ENCODE results near the gene MOB4. TPM values are rescaled to one million over a fixed set of nuclear protein-coding genes. Genes with fewer than 3 reads are reported as not detected.
"Not testable (repeated sequence)": the region's sequence is repeated elsewhere in the genome, so short reads cannot be mapped to it uniquely, and the experiment has no call there.

Gene MOB4
- 33.4 TPM for polyA plus RNA-seq (ENCODE audit: insufficient read length)

DNA sequence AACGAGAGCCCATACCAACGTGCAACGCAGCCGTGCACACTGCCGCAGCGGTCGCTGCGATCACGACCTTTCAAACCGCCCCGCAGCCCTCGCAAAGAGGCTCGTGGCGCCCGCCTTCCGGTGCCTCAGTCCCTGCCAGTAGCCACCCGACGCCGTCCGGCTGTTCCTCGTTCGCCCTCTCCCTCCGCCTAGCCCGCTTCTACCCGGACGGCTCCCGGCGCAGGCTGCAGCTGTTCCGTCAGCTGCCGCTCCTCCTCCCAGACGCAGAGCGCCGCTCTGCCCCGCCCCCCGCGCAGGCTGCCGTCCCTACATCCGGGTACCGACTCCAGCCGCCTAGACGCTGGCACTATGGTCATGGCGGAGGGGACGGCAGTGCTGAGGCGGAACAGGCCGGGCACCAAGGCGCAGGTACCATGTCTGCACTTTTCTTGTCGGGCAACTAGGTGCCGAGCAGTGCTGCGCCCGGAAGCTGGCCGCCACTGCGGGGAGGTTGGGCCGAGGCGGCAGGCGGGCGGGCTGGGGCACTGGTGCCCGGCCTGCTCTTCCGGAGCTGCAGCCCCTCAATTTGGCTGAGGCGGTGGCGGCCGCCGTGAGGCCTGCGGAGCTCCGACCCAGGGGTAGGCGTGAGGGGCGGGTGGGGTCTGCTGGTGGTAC lies at the start of gene MOB4:
TSS of gene MOB4 (plus strand) at position 328 of the 654 bp plus-strand sequence. CDS start at position 349, 21 bp downstream.
- DNase-seq, result peak; percentile 96

DNA sequence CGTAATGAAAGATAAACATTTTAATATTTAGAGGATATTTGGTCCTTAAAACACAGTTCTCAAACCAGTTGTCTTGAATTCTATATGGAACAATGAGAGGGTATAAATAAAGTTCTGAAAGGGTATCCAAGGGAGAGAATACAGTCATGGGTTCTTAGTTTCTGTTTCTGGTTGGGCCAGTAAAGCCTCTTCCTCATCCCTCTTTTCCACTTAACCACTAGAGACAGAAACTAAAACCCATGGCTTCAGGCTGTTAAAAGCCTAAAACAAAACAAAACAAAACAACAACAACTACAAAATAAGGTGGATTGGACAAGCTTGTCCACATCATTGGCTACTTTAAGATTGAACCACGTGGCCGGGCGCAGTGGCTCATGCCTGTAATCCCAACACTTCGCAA lies 43.7 kb upstream of the MOB4 start:
- DNase-seq, result no peak

DNA sequence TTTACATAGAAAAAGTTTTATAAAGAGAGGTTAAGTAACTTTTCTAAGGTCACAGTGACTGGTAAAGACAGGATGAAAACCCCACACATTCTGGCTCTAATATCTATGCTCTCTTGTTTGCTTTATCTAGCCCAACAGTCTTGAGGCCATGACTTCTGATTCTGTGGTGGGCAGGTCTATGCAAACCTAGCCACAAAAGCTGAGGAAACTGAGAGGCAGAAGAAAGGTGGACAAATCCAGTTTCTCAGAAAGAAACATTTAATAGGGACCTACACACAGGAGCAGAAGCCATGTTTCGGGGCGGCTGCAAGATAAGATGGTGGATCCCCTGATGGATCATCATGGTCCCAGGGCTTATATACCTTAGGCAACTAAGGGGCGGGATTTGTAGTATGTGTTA lies 38.1 kb upstream of the MOB4 start:
- DNase-seq, result no peak

DNA sequence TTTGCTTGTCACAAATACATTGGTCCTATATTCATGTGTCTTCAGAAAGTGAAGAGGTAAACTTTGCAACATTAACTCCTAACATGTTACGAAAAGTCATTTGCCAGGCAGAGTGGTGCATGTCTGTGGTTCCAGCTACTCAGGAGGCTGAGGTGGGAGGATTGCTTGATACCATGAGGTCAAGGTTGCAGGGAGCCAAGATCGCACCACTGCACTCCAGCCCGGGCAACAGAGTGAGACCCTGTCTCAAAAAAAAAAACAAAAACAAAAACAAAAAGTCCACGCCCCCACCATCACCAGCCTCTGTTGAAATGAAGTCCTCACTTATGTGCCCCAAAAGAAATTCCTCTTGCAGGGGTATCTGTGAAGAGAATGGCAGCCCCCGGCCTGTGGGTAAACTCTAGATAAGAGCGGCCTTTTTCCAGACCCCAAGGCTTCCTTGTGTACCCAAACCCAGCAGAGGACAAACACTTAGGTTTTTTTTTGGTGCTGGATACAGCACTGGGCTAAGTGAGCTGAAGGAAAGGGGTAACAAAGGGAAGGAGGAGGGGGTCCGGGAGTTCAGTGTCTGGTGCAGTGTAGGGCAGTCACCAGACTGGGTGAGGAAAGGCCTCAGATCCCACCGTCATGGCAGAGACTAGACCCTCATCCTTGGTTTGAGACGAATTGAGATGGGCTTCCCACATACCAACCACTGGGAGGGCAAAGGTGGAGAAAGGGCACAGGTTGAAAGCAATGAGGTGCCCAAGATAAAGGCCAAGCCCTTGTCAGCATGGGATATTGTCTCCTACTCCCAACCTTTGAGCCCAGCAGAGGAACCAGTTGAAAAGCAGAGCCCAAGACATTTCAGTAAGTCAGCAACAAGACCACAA lies 35.5 kb upstream of the MOB4 start:
- no peak for DNase-seq

DNA sequence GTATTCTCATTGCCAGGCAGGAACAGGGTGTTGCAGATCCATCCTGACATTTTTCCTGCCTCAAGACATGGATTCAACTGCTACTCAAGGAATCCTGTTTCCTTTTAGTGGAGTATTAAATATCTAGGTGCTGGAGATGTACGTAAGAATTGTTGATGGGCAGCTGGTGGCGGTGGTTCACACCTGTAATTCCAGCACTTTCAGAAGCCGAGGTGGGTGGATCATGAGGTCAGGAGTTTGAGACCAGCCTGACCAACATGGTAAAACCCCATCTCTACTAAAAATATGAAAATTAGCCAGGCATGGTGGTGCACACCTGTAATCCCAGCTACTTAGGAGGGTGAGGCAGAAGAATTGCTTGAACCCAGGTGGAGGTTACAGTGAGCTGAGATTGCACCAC lies 31.6 kb upstream of the MOB4 start:
- DNase-seq, result not testable (repeated sequence)

DNA sequence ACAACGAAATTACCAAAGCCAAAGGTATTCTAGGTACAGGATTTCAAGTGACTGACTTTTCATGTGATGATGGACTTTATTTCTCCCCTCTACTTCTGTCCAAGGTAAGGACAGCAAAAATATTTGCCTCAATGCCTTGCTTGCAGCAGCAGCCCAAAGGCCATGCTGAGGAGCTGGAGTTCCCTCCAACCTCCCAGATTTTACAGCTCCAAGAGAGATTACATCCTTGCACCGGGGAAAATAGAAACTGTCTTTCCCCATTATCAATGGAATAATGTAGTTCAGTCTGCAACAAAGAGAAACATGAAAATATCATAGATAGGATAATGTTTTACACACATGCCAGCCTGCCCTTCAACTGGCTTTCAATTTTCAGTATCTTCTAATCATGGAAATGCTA lies 29.7 kb upstream of the MOB4 start:
- no peak for DNase-seq

DNA sequence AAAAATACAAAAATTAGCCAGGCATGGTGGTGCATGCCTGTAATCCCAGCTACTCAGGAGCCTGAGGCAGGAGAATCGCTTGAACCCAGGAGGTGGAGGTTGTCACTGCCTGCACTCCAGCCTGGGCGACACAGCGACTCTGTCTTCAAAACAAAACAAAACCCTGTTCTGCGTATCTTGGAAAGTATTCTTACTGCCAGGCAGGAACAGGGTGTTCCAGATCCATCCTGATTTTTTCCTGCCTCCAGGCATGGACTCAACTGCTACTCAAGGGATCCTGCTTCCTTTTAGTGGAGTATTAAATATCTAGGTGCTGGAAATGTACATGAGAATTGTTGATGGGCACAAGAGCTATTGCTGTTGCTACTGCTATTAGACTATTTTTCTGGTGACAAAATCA lies 28.5 kb upstream of the MOB4 start:
- no peak for DNase-seq

DNA sequence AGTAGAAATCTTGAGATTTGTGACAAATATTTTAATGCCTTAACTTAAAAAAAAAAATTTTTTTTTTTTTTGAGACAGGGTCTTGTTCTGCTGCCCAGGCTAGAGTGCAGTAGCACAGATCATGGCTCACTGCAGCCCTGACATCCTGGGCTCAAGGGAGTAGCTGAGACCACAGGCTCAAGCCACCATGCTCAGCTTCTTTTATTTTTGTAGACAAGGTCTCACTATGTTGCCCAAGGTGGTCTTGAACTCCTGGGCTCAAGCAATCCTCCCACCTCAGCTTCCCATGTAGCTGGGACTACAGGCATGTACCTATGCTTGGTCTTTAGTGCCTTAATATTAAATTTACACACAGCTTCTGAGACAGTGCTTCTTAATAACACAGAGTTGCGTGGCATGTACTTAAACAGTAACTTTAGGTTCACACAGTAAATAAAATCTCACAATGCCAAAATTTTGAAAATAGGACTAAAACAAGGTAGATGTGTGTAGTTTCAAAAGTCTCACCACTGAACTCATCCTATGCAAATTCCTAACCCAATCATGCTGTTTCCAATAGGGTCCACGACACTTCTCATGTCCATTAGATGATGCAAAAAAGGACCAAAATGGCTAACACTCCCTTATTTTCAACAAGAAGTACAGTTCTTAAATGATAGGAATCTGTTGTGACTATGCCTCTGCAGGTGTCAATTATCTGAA lies 20.3 kb upstream of the MOB4 start:
- no peak for DNase-seq

DNA sequence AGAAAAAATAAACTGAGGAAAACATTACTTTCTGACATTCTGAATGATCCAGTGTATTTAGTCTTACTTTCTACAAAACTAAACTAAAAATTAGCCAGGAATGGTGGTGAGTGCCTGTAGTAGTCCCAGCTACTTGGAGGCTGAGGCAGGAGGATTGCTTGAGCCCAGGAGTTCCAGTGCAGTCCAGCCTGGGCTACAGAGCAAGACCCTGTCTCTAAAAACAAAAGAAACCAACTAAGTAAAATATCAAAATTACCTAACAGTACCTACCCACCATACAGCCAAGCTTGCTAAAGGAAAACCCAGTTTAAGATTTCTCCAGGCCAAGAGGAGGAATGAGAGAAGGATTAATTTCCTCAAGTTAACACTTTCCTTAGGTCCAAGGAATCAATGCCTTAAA lies 19.2 kb upstream of the MOB4 start:
- DNase-seq, result no peak

DNA sequence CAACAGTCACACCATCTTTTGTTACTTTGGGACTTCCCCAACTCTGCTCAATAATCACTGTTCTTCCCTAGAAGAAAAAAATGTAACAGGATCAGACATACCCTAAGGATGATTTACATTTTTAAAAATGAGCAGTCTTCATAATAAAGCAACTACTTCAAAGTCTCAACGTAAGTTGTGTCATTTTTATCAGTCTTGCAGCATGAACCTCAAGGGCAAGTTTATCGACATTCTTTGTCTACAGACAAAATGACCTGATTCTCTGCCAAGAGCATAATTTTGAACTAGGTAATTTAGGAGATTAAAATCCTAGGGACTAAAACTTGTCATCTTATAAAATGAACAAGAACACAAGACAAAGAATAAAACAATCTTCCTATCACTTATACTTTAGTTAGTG lies 18.5 kb upstream of the MOB4 start:
- DNase-seq, result no peak

DNA sequence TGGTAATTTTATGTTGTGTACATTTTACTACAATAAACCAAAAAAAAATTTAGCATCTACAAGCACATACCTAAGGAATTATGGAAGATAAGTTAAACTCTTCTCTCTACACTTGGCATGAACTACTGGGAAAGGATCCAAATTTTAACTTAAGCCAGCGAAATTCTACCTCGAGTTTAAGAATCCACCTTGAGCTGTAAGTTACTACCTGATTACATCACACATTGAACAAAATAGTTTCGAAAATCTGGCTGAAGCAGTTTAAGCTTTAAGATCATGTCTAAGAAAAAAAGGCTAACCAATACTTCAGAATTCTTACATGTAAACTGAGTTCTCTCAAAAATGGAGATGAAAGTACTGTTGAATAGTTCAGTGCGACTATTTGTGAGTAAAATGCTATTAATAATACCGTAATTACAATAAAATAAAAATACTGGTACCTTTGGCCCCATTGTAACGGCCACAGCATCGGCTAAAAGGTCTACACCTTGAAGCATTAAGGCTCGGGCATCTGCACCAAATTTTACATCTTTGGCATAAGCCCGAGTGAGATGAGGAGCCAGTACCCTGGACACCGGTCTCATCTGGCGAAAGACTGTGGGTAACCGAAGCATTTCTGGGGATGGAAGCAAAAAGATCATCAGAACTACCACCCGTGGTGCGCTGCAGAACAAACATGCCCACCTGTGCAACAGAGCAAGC lies 17.5 kb upstream of the MOB4 start:
- no peak for DNase-seq

DNA sequence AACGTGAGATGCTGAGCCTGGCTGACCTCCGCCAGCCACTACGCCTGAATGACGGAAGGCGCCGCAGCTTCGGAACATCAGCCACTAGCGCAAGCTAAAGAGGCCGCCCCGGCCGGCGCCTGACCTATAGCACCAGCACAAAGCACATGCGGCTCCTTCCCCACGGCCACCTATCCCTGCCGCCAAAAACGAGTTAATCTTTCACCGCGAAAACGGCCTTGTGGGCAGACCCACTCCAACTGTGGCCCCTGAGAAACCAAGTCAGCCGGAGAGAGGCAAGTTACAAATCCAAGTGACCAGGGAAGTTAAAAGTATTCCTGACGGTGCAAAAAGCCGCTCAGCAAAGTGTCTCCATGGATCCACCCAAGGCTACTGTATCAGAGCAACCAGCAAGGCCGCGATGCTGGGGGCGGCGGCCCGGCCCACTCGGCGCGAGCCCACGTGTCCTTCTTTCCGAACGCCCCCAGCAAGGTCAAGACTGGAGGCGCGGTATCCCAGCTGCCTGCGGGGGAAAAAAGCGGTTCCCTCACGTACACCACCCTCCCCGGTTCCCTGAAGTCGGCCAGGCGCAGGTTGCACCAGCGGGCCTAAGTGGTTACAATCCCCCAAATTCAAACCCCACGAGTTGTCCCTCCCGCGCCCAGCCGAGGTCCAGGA lies 16.8 kb upstream of the MOB4 start:
- peak; percentile 53 for DNase-seq

DNA sequence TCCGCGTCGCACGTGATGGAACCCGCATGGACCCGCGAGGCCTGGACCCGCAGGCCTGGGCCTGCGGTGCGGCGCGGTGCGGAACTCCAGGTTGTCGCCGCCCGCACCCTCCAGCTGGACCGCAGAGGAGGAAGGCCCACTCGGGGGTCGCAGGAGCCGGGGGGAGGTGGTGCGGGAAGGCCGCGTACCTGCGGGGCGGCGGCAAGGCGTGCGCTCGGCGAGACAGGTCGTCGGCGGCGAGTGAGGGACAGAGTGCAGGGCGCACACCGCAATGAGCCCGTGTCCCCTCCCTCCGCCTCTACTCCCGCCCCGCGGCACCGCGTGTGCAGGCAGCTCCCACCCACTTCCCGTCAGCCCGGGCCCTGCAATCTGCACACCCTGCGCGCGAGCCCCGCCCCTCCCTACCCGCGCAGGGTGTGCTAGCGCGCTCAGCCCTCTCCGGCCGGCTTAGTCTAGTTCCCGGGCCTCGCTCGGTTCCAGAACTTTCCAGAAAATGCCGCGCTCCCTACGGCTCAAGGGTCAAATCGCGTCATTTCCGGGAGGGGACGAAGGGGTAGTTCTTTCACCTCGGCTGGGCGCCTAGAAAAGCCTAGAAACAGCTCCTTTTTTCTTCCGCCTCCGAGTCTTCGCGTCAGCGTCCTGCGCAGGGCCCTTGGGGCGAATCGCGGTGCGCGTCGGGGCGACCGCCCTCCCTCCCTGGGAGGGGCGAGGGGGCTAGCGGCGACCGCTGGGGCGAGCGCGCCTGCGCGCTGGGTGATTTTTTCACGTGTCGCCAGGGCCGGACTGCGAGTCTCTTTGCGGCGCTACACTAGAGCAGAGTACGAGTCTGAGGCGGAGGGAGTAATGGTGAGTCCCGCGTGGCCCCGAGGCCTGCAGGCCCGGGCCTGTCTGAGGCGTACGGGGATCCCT lies 16.0 kb upstream of the MOB4 start, which contains the start of the genes HSPD1 and HSPE1:
TSS of gene HSPD1 (minus strand) at position 247 of the 909 bp plus-strand sequence. CDS start 992 bp downstream, outside the sequence.
TSS of gene HSPE1 (plus strand) at position 786 of the 909 bp plus-strand sequence. CDS start at position 844, 58 bp downstream.
- DNase-seq, result peak; percentile 100

DNA sequence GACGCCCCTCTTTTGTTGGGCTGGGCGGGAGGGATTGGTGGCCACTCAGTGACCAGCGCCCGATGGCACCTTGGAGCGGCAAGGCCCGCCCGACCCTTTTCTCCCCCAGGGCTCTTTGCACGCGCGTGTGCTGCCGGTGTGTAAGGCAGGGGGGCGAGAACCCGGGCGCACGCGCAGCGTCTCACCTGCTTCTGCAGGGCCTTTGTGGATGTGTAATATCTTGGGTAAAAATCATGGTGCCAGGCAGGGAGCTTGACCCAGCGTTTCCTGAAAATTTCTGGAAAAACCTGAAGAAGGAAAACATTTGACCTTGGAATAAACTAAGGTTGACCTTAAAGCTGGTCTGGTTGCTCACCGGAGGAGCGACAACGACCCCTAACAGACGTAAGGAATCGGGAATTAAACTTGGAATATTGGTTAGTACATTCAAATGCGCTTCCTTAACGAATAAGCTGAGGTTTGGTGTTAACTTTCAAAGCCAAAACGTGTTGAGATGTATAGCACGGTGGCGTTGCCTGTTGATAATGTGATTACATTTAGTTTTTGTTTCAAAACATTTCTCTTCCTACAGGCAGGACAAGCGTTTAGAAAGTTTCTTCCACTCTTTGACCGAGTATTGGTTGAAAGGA lies 15.2 kb upstream of the MOB4 start:
- no peak for DNase-seq

DNA sequence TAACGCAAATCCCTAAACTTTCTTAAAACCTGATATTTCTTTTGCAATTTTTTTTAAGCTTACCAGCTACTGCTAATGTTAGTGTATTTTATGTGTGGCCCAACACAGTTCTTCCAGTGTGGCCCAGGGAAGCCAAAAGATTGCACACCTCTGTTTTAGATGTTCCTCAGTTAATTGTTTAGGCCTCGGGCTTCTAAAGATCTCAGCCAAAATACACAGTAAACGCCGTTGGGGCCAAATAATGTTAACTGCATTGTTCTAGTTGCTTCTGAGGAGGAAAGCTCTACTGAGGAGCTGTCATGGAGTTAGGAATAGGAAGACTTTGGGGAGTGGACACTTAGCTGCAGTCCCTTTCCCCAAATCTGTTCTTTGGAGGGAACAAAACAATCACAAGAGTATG lies 13.7 kb upstream of the MOB4 start:
- no peak for DNase-seq

DNA sequence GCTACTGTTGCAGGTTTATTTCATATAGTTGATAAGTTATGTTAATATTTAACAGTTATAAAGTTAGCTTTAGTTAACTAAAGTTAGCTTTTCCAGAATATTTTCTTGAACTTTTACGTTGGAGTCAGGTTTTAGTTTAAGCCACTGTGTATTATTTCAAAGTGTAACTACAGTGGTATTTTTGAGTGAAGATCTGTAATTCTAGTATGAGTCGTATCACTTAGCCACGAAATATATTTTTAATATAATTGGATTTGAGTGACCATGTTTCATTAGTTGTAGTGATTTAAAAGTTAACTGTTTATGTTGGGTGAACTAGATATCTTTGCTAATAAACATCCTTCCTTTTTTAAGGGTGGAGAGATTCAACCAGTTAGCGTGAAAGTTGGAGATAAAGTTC lies 13.2 kb upstream of the MOB4 start:
- DNase-seq, result no peak

DNA sequence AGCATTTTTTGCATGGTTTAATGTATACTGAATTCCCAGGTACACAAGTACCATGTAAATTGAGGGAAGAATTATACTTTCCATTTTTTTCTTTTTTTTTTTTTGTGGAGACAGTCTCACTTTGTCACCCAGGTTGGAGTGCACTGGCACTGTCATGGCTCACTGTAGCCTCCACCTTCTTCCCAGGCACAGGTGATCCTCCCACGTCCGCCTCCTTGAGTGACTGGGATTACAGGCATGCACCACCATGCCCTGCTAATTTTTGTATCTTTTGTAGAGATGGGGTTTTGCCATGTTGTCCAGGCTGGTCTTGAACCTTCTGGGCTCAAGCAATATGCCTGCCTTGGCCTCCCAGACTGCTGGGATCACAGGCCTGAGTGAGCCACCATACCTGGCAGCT lies 11.9 kb upstream of the MOB4 start:
- DNase-seq, result no peak

DNA sequence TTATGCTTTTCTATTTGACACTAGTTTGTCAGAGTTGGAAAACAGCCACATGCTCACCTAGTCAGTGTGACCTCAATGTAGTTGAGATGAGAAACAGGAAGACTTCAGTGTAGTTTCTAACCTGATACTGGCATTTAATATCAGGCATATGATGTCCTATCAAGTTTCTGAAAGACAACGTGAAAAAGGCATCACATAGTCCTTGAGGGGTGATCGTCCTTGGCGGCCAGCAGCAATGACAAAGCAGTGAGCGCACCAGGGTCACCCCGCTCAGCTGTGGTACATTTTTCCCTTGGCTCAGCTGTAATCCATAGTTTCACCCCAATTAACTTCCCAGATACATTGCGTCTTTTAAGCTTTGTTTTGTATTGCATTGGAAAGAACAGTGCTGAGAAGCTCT lies 11.4 kb upstream of the MOB4 start:
- DNase-seq, result no peak

DNA sequence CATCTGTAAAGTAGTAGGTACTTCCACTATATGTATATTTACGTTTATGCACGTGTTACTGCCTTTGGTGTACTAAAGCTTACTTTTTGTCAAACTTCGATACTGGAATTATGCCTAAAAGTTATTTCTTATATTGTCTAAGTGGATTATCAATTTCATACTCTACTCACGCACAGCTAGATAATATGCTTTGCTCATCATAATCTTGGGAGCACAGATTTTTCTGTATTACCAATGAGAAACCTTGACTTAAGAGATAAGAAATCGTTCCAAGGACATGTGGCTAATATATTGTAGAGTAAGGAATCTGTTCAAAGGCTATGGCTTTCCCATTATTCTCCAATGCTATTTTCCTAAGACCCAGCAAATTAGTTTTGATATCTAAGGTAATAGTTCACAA lies 9.2 kb upstream of the MOB4 start:
- no peak for DNase-seq

DNA sequence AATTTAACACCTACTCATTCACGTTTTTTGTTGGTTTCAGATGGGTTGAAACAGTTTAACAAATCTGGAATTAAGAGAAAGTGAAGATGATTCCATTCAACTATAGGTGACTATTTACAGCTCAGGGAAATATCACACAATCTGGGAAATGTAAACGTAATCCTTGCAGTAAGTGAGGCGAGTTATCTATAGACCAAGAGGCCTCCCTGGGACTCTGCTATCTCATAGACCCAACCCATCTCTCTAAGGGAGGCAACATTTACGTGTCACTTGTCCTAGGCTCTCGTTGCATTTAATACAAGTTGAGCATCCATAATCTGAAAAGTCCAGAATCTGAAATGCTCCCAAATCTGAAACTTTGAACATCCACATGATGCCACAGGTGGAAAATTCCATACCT lies 2.0 kb upstream of the MOB4 start:
- DNase-seq, result no peak

Measured in hindlimb muscle (tissue), 1 donor.